Measurements from ENCODE around the gene TAPT1.

GRCh38 chr4:16263056-16263455, 36.8 kb upstream of the TAPT1 start:
- TF ChIP-seq, protein P1, sequence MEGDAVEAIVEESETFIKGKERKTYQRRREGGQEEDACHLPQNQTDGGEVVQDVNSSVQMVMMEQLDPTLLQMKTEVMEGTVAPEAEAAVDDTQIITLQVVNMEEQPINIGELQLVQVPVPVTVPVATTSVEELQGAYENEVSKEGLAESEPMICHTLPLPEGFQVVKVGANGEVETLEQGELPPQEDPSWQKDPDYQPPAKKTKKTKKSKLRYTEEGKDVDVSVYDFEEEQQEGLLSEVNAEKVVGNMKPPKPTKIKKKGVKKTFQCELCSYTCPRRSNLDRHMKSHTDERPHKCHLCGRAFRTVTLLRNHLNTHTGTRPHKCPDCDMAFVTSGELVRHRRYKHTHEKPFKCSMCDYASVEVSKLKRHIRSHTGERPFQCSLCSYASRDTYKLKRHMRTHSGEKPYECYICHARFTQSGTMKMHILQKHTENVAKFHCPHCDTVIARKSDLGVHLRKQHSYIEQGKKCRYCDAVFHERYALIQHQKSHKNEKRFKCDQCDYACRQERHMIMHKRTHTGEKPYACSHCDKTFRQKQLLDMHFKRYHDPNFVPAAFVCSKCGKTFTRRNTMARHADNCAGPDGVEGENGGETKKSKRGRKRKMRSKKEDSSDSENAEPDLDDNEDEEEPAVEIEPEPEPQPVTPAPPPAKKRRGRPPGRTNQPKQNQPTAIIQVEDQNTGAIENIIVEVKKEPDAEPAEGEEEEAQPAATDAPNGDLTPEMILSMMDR (IDR thresholded peaks at IDR 0.05; ENCODE audit: insufficient read depth, low read depth, low read length): no peak
- TF ChIP-seq EZH2 (IDR thresholded peaks at IDR 0.05; ENCODE audit: insufficient read depth, low read length): no peak
